HEK293 (cell line): ENCODE results near the gene GSAP.

Experiments used
- PRDM1 ChIP-seq: fragments of 450-650 bp; formaldehyde crosslinking; IDR thresholded peaks from 2 replicates; pipeline ENCODE4; 2016; ENCODE audit warnings: missing biosample characterization, missing genetic modification characterization
- SCRT2 ChIP-seq: fragments of 450-650 bp; formaldehyde crosslinking; IDR thresholded peaks from 2 replicates; pipeline ENCODE4 v1.5.1; 2016; ENCODE audit warnings: missing biosample characterization, missing genetic modification characterization
- SP2 ChIP-seq: fragments of 450-650 bp; formaldehyde crosslinking; IDR thresholded peaks from 2 replicates; pipeline ENCODE4 v1.5.1; 2016; ENCODE audit warnings: missing biosample characterization, missing genetic modification characterization
- ZBTB21 ChIP-seq: fragments of 450-650 bp; formaldehyde crosslinking; IDR thresholded peaks from 2 replicates; pipeline ENCODE4 v1.5.1; 2017; ENCODE audit warnings: missing biosample characterization, missing genetic modification characterization
- ZFP37 ChIP-seq: fragments of 450-650 bp; formaldehyde crosslinking; IDR thresholded peaks from 2 replicates; pipeline ENCODE4 v1.5.1; 2016; ENCODE audit warnings: missing biosample characterization, missing genetic modification characterization
- ZIC2 ChIP-seq: fragments of 450-650 bp; formaldehyde crosslinking; IDR thresholded peaks from 2 replicates; pipeline ENCODE4 v1.5.1; 2016; ENCODE audit warnings: missing biosample characterization, missing genetic modification characterization
- ZNF132 ChIP-seq: fragments of 450-650 bp; formaldehyde crosslinking; IDR thresholded peaks from 2 replicates; pipeline ENCODE4 v1.5.1; 2017; ENCODE audit warnings: missing biosample characterization, missing genetic modification characterization, borderline replicate concordance
- ZNF274 ChIP-seq, 2 experiments: fragments of 200-500 bp in 1 of 2; fragments of 450-650 bp in 1 of 2; sonication (Bioruptor generic) in 1 of 2; formaldehyde crosslinking in 1 of 2; IDR thresholded peaks; 2 replicates each; pipeline versions ENCODE4 v1.5.1 to v1.6.1; 2014 to 2016; ENCODE audit warnings: borderline replicate concordance in 1 of 2, inconsistent platforms in 1 of 2, low read length in 1 of 2, missing biosample characterization in 1 of 2, missing genetic modification characterization in 1 of 2
- ZNF621 ChIP-seq: fragments of 450-650 bp; formaldehyde crosslinking; IDR thresholded peaks from 2 replicates; pipeline ENCODE4 v1.5.1; 2017; ENCODE audit warnings: missing biosample characterization, missing genetic modification characterization
- ZNF629 ChIP-seq: fragments of 450-650 bp; formaldehyde crosslinking; IDR thresholded peaks from 2 replicates; pipeline ENCODE4 v1.5.1; 2017; ENCODE audit warnings: missing biosample characterization, missing genetic modification characterization
- ZSCAN23 ChIP-seq: fragments of 450-650 bp; formaldehyde crosslinking; IDR thresholded peaks from 2 replicates; pipeline ENCODE4 v1.5.1; 2016; ENCODE audit warnings: missing biosample characterization, missing genetic modification characterization
- TF ChIP-seq, protein P1 (sequence below): fragments of 450-650 bp; formaldehyde crosslinking; IDR thresholded peaks from 2 replicates; pipeline ENCODE4 v1.5.1; 2016; ENCODE audit warnings: missing biosample characterization, missing genetic modification characterization
- TF ChIP-seq, protein P2 (sequence below): IDR thresholded peaks from 2 replicates; pipeline ENCODE4 v1.6.1; 2011; ENCODE audit warnings: mild to moderate bottlenecking, low read depth, low read length, borderline replicate concordance

DNA sequence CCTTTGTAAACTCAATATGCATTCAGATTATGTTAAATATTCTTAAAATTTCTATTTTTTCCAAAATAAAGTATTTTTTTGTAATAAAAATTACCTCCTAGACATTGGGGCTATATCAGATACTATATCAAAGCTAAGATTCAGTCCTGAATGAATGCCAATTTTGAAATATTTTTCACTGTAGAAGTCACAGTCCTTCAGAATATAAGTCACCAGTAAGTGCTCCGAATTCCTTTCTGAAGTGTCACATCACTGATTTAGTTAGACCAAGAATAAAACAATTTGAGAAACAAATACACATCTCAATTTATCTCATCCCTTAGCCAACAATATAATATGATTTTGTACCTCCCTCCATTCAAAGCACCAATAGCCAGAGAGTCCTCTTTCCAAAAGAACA is 33.9 kb upstream of the GSAP start:
- TF ChIP-seq SCRT2 (tag by site-specific recombination) (no peak), ZSCAN23 (no peak), ZNF132 (tag by site-specific recombination) (no peak), ZNF629 (tag by site-specific recombination) (no peak), PRDM1 (tag by site-specific recombination) (no peak), ZIC2 (tag by site-specific recombination) (no peak), ZFP37 (no peak), SP2 (tag by site-specific recombination) (no peak), ZNF621 (tag by site-specific recombination) (no peak), ZNF274 (IDR thresholded peaks at IDR 0.05; ENCODE audit: low read length) (no peak), ZNF274 (tag by site-specific recombination; IDR thresholded peaks at IDR 0.05; ENCODE audit: borderline replicate concordance) (no peak), ZBTB21 (tag by site-specific recombination) (no peak)
- TF ChIP-seq, protein P1, sequence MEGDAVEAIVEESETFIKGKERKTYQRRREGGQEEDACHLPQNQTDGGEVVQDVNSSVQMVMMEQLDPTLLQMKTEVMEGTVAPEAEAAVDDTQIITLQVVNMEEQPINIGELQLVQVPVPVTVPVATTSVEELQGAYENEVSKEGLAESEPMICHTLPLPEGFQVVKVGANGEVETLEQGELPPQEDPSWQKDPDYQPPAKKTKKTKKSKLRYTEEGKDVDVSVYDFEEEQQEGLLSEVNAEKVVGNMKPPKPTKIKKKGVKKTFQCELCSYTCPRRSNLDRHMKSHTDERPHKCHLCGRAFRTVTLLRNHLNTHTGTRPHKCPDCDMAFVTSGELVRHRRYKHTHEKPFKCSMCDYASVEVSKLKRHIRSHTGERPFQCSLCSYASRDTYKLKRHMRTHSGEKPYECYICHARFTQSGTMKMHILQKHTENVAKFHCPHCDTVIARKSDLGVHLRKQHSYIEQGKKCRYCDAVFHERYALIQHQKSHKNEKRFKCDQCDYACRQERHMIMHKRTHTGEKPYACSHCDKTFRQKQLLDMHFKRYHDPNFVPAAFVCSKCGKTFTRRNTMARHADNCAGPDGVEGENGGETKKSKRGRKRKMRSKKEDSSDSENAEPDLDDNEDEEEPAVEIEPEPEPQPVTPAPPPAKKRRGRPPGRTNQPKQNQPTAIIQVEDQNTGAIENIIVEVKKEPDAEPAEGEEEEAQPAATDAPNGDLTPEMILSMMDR (tag by site-specific recombination): no peak
- TF ChIP-seq, protein P2, sequence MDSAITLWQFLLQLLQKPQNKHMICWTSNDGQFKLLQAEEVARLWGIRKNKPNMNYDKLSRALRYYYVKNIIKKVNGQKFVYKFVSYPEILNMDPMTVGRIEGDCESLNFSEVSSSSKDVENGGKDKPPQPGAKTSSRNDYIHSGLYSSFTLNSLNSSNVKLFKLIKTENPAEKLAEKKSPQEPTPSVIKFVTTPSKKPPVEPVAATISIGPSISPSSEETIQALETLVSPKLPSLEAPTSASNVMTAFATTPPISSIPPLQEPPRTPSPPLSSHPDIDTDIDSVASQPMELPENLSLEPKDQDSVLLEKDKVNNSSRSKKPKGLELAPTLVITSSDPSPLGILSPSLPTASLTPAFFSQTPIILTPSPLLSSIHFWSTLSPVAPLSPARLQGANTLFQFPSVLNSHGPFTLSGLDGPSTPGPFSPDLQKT: no peak
